NCI-H1105 treated with DMSO at 0.1 percent for 48 hours (cell line): ENCODE measurements around the gene ARSA.
"Not testable (repeated sequence)": the region's sequence is repeated elsewhere in the genome, so short reads cannot be mapped to it uniquely, and the experiment has no call there.

ENCODE experiments used
- DNase-seq: peaks from one replicate; lab custom pipeline; 2025; lab: John Stamatoyannopoulos, UW

The ARSA gene

DNA sequence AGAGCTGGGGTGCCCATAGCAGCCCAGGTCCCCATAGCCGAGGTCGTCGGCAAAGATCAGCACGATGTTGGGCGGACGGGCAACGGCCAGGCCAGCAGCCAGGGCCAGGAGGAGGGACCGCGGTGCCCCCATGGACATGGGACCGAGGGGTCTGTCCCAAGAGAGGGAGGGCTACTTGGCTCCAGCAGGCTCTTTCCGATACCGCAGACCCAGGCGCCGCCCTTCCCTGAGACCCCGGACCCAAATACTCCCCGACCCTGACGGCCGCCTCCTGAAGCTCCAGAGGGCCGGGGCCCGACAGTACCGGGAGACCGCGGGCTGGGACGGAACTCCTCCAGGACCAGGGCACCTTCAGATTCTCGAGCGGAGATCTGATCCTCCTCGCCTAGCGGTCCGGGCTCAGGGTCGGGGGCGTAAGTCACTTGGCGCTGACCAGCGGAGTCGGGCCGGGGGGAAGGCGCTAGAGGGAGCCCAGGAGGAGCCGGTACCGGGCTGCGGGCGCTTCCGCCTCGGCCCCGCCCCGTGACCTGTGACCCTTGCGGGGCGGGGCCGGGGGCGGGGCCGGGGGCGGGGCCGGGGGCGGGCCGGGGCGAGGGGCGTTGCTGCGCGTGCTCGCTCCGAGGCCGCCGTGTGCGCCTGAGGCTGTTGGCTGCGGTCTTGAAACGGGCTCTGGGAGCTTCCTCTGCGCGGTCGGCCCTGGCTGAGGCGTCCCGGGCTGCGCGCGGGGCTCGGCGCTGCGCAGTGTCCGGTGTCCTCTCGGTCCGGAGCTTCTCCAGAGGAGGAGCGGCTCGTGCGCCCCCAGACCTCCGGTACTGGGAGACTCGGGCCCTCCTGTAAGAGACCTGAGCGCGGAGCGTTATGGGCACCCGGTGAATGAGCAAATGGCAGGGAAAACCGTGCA is at the start of gene ARSA:
Gene ARSA (minus strand): TSS at position 511 of the 901 bp plus-strand sequence. CDS start 373 bp downstream, at position 138.
- peak; percentile 36 for DNase-seq

DNA sequence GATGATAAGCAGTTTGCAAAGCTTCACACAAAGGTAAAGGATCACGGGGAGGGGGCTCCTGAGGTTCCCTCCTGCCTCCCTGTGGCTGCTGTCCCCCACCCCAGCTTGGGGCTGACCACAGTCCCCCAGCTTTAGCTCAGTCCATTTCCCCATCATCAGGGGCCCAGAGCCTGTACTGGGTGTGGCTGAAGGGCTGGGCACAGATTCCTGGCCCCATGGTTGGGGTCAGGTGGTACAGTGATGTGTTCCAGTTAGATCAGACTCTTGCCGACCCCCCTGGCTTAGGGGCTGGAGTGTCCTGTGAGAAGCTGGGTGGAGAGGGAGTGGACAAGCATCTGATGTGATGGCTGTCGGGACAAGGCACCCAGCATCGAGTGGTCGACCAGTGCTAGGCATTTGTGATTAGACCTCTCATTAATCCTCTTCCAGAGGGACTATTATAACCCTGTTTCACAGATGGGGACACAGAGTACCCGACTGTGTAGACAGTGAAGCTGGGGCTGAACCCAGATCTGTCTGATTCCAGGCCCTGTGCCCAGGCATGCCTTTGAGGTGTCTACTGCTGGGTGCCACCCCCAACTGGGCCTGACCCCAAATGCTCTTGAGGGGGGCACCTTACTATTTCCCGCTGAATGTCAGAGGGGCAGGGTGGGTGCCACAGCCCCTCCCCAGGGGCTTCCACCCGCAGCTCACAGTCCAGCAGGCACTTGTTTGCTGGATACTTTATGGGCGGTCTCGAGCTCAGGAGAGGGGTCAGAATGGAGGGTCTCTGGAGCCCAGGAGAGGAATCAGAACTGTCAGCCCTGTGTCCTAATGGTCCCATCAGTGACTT is 48.9 kb upstream of the ARSA start:
- DNase-seq = no peak

DNA sequence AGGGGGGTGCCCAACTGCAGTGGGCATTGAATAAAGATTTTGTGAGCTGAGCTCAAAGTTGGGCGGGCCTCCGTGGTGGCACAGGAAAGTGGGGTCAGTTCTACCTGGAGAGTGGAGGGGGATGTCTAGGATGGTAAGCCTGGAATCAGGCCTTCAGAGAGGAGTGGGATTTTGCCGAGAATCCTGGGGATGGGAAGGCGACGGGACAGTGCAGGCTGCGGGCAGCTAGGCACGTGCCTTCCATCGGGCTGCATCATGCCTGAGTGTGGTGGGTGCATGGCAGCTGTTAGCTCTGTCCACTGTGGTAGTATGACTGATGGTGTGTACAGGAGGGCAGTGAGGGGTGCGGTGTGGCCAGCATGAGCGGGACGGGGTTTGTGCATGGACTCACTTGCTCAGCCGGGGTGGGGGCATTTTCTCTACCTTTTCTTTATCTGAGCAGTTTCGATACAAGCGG is 48.3 kb upstream of the ARSA start:
- no peak for DNase-seq

DNA sequence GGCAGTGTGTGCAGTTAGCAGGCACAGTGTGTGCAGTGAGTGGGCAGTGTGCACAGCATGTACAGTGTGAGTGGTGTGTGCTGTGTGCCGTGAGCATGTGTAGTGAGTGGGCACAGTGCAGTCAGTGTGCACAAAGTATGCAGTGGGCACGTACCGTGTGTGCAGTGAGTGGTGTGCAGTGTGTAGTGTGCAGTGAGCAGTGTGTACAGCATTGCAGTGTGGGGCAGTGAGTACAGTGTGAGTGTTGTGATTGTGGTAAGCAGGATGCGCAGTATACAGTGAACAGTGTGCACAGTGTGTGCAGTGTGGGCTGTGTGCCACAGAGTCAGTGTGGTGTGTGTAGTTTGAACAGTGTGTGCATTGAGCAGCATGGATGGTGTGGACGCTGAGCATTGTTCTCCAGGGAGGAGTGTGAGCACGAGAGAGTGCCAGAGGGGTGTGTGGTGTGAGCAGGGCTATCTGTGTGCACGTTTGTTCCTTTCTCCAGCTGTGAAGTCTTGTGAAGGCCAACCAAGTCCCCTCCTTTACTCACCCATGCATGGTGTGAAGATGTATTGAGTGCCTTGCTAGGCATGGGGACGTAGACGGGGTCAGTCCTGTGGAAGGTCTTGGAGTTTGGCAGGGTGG is 47.7 kb upstream of the ARSA start:
- no peak for DNase-seq

DNA sequence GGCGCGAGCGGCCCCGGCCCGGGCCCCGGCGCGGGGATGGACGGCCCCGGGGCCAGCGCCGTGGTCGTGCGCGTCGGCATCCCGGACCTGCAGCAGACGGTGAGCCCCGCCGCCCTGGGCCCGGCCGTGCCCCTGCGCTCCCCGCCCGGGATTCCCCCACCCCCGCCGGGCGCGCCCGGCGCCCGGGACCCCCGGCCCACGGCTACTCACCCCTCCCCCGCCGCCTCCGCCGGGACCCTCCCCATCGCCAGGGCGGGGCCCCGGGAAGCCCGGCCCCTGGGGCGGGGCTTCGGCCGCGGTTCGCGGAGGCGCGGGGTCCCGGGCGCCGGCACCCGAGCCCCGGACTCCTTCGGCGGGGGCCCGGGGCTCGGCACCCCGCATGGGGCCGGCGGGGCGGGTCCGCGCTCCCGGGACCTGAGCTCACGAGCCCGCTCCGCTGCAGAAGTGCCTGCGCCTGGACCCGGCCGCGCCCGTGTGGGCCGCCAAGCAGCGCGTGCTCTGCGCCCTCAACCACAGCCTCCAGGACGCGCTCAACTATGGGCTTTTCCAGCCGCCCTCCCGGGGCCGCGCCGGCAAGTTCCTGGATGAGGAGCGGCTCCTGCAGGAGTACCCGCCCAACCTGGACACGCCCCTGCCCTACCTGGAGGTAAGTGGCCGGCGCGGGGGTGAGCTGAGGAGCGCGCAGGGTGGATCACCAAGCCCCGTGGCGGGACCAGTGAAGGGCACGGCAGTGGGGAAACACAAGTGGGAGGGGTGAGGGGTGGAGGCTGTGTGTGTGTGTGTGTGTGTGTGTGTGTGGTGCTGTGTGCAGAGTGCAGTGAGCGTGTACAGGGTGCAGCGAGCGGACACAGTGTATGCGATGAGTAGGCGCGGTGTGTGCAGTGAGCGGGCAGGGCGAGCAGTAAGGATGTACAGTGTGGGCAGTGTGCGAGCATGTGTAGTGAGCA is 46.9 kb upstream of the ARSA start:
- DNase-seq = peak; percentile 52

DNA sequence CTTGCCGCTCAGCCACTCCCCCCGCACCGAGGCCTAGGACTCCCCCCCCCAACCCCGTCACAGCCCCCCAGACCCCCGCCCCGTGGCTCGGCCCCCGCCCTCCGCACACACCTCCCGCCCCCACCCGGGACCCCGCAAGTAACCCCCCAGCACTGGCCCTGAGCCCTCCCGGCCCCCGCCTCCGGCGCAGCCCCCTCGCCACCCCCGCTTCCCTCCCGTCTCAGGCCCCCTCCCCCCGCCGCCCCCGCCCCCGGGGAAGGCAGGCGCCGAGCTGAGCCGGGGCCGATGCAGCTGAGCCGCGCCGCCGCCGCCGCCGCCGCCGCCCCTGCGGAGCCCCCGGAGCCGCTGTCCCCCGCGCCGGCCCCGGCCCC is 46.2 kb upstream of the ARSA start:
- DNase-seq = no peak

DNA sequence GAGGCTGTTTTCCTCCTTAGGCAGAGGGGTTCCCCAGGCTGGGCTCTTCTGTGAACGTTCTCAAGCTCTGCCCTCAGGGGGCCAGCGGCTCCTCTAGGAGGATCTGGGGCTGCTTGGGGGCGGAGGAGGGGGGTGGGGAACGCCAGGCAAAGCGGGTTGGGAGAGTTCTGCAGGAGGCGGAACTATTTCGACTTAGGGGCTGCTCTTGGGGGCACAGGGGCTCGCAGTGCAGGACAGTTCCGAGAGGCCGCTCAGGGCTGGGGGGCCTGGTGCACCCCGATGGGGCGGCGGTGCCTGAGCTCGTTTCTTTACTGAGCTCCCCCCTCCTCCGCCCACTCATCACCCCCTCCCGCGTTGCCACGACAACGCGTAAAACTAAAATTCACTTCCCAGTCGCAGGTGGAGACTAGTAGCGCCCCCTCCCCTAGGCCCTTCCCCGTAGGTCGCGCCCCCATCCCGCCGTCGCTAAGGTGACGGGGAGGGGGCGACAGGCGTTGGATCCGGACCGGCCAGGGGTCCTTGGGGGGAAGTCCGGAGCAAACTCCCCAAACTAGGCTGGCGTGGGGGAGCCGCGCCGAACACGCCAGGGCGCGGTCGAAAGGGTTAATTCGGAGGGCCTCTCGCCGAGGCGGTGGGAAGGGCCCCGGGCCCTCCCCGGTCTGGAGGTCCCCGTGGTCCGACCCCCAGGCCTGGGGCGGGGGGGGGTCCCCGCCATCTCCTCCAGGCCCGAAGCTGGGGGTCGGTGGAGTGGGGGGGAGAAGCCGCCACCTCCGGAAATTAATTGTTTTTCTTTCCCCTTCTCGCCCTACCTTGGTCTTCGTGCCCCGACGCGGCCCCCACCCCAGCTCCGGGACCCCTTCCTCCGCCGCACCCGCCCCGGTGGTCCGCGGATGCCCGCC is 45.5 kb upstream of the ARSA start:
- no peak for DNase-seq

DNA sequence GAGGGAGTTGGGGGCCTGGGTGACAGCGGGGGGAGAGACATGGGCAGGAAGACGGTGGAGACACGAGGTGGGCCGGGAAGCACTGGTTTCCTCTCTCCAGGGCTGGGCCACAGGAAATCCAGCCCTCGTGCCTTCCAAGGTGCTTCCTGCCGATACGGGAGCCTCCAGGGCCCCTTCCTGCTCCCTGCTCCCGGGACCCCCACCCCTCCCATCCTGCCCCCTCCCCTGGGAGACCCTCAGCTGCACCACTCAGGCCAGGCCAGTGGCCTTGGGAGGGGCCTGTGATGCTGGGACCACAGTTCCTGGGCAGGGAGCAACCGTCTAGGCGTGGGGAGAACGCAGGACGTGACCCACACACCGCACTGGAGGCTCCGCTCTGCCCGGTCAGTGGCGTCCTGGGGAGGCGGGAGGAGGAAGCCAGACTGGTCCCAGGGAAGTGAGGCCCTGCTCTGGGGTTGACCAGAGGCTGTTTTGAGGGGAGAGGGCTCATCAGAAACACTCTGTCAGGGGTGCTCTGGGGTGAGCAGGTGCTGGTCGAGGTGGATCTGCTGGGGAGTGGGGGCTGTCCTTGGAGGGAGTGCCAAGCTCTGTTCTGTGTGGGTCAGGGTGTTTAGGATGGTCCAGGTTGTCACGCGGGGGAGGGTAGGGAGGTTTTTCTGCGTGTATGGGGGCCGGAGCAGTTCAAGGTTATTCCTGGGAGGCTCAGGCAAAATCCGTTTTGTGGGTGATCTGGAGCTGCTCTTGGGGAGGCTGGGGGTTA is 44.7 kb upstream of the ARSA start, which contains the start of gene SHANK3:
Gene SHANK3 (plus strand): TSS at position 353 of the 760 bp plus-strand sequence.
- DNase-seq = no peak

DNA sequence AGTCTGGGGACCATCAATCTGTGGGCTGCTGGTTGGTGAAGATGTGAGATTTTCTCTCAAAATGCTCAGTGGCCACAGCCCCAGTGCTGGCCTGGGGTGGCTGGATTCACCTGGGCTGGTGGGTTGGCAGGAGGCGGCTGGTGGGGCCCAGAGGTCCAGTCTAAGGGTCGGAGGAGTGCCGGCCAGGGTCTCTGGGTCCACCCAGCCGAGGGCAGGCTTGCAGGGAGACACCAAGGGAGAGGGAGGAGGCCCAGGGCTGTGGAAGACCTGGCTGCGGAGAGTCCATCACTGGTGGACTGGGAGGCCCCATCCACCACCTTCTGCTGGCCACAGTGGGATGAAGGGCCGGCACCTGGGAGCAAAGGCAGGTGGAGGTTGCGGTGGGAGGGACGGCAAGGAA is 44.1 kb upstream of the ARSA start:
- no peak for DNase-seq

DNA sequence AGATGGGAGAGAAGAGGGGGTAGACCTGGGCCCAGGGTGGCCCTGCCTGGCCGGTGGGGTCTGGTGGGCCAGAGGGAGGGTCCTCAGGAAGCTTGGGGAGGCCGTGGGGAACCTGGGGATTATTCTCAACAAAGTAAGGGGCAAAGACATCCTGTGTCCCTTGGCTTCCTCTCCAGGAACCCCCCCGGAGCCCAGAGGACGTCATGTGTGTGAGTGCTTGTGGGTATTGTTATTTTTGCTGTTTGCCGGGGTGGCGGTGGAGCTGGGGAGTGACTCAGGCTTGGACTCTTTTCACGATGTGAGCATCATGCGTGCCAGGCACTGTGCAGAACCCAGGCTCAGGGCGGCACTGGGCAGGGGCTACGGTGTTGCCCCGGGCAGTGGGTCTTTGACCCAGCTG is 43.7 kb upstream of the ARSA start:
- no peak for DNase-seq

DNA sequence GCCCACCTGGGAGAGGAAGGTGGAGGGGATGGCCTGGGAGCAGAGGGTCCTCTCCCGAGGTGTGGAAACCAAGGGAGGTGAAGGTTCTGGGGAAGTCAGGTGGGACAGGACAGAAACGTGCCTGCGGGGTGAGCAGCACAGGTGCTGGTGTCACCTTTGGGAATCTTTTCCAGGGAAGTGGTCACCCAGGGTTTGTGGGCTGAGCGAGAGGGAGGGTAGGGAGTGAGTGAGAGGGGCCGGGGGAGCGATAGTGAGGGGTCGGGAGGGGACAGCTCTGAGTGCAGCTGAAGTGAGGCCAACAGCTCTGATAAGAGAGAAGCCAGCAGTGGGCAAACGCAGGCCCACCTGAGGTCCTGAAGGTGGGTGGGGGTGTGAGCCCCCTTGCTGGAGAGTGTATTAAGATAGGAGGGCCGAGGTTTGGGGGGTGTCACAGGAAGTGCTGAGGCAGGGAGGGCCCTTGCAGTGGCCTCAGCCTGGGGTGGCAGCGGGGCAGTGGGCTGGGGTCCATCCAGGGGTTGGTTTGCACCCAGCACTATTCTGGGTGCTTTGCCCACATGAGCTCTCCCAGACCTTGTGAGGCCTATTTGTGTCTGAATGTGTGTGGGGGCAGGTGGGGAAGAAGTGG is 43.1 kb upstream of the ARSA start:
- no peak for DNase-seq

DNA sequence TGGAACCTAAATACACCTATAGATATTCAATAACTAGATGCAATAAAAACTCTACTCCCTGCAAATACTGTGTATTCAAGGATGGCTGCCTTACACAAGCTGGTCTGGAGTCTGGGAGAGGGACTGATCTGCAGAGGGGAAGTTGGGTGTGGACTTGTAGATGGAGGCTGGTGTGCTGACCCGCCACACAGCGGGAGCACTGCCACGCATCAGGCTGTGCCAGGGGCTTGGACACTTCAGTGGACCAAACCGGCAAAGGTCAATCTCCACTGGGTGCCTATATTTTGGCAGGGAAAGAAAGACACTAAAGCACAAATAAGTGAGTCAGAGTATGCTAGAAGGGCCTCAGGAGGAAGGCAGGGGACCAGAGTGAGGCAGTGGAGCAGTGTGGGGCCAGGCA is 42.6 kb upstream of the ARSA start:
- no peak for DNase-seq

DNA sequence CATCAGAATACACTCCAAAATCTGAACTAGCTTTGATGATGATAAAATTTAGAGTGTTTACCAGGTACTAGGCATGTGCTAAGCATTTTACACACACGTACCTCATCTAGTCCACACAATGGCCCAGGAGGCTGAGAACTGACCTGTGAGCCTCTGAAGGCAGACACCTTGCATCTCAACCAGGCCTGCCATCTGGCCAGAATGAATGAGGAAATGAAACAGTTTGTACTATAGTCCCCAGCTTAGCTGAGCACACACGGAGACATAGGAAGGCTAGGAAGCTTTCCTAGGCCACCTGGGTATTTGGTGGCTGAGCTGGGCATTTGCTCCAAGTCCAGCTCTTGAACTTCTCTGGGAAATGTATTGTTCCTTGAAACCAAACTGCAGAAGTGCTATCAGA is 37.8 kb upstream of the ARSA start:
- DNase-seq = no peak

DNA sequence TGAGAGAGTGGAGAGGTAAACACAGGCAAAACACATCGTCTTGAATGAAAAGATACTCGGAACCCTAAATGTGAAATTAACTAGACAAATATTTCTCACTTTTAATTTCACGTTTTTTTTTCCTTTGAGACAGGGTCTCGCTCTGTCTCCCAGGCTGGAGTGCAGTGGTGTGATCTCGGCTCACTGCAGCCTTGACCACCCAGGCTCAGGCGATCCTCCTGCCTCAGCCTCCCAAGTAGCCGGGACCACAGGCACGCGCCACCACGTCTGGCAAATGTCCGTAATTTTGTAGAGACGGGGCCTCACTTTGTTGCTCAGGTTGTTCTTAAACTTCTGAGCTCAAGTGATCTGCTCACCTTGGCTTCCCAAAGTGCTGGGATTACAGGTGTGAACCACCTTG is 37.3 kb upstream of the ARSA start:
- no peak for DNase-seq

DNA sequence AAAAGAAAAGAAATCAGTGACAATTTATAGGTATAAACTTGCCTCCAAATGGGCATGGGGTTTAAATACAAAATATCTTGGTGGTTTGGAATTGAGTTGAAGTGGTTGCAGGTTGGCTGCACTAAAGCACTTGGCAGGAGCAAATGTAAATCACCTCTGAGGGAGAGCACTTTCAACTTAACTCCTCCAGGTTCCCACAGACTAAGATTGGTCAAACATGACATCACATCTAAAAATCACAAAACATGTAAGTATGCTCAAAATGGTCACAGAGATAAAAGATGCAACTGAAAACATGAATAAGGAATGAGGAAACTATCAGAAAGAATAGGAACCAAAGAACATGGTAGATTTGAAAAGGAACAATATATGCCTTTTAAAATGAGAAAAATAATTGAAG is 32.4 kb upstream of the ARSA start:
- DNase-seq = no peak

DNA sequence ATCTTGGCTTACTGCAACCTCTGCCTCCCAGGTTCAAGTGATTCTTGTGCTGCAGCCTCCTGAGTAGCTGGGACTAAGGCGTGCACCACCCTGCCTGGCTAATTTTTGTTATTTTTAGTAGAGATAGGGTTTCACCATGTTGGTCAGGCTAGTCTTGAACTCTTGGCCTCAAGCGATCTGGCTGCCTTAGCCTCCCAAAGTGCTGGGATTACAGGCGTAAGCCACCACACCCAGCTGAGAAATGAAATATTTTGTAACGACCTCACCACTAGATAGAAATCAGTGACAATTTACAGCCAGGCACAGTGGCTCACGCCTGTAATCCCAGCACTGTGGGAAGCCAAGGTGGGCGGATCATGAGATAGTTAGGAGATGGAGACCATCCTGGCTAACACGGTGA is 31.8 kb upstream of the ARSA start:
- not testable (repeated sequence) for DNase-seq

DNA sequence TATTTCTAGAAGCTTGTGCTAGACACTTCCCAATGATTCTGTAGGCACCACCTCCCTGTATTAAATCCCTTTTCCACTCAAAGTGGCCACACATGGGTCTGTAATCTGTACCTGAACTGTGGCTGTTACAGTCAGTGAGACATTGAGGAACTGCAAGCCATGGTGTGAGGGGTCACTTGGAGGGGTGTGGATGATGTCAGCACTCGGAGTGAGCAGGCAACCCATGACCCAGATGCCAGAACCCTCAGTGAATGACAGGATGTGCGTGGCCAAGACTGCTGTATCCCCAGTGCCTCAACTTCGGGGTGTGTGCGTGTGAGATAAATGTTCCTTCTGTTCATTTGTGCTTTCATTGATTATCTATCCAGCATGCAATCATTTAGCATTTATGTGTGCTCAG is 30.0 kb upstream of the ARSA start:
- DNase-seq = no peak

DNA sequence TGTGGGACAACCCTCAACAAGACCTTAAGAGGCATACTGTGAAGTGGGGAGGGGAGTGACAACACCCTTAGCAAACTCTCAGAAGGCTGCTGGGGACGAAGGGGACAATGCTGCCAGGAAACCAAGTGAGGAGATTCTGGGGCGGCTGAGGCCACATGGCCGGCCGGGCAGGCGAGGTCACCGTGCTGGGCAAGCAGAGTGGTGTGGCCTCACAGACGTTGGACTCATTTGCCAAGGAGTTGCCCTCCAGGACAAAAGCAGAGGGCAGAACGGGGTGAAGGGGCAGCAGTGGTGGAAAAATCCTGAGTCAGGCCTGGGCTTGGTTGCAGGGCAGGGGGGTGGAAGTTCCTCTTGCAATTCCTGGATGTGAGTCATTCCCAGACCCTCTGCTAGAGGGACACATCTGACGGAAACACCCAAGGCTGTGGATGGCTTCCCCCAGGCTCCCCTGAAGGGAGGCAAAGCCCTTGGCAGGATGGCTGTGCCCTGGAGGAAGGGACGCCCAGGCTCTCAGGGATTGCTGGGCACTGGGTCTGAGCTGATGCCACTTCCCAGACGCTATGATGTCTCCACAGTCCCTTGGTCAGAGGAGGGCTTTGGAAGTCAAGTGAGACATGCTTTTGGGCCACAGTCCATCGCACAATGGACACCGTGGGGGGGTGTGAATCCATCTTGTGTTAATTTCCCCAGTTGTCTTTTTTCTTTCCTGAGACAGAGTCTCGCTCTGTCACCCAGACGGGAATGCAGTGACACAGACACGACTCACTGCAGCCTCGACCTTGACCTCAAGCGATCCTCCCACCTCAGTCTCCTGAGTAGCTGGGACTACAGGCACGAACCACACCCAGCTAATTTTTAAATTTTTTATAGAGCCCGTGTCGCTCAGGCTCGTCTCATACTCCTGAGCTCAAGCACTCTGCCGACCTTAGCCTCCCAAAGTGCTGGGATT is 28.4 kb upstream of the ARSA start:
- DNase-seq = no peak
